ENCODE measurements around the gene UBE3A.

The UBE3A gene

GRCh38 chr15:25402342-25402741, 36.5 kb downstream of the UBE3A start:
- no peak for DNase-seq

DNA sequence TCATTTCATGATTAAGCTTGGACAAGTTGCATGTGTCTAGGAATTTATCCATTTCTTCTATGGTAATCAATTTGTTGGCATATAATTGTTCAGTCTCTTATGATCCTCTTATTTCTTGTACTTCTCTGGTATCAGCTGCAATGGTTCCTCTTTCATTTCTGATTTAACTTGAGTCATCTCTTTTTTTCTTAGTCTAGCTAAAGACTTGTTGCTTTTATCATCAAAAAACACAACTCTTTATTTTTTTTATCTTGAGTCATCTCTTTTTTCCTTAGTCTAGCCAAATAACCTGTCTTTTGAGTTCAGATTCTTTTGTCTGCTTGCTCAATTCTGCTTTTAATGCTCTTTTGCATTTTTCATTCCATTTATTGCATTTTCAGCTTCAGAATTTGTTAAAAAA, 37.3 kb downstream of the UBE3A start:
- DNase-seq: no peak

DNA sequence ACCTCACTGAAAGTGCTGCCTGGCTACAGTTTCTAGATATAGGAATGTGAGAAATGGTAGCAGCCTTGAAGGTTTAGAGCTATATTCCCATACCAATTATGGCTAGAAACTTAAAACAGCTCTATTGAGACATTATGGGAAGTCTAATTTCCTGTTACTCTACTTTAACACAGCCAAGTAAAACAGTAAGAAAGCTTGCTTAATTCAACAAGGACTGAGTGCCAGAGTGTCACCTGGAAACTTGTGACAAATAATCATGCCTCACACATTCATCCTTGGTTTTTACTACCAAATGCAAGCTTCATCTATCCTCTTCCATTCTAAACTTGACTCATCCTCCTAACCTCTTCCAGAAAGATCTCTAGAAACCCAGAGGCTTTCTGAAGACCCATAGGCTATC, 41.7 kb downstream of the UBE3A start:
- DNase-seq: no peak

DNA sequence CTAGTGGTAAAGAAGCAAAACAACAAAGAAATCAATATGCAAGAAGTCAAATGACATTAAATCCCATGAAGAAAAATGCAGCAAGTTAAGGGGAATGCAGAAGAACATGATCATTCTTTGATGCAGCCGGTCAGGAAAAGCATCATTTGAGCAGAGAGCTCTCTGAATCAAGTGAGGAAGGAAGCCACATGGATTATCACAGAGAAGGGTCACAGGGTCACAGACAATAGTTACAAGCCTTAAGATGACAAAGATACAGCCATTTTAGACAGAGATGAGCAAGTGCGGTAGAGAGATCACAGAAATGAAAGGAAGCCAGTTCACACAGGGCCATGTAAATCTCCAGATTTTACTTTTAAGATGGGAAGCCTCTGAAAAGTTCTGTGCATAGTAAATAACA, 43.9 kb downstream of the UBE3A start:
- no peak for DNase-seq

DNA sequence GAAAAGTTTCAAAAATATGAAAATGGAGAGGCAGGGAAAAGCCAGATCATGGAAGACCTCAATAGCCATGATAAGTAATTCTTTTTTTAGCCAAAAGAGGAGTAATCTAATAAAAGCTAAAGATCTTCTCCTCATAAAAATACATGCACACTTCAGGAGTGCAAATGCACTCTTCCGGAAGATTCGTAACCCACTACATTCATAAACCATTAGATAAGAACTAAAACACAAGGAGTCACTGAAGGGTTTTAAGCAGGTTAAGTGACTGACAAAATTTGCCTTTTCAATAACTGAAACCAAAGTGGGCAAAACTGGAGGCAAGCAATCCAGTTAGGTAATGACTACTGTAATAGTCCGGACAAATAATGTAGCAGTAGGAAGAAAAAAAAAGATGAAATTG, 46.0 kb downstream of the UBE3A start:
- DNase-seq: no peak

DNA sequence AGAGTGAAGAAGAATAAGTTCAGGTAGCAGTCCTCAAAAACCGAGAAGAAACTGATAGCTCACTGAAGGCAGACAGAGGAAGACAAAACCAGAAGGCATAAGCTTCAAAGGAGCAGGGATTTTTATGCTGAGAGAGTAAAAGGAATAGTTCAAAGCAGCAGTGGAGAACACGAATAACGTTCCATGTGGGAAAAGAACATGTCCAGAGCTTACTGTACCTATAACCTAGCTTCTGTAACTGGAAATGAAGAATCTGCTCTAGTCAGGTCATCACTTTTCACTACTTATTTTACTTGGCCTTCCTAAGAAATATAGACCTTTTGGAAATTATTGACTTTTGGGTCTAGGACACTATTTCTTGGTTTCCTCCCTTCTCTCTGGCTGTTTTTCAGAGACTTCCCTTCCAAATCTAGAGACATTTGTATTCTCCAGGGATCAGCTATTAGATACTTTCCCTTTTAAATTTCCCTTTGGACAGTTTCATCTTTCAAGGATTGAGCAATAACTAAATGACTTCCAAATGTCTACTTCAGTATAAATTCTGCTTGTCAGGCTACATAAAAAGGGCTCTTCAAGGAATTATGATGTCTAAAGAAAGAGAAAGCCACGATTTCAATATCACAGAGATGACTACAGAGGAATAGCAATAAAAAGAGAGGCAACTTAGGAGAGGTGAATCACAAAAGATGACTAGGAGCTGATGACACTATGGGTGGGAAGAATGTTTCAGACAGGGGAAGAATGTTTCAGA, 46.7 kb downstream of the UBE3A start:
- DNase-seq: no peak

DNA sequence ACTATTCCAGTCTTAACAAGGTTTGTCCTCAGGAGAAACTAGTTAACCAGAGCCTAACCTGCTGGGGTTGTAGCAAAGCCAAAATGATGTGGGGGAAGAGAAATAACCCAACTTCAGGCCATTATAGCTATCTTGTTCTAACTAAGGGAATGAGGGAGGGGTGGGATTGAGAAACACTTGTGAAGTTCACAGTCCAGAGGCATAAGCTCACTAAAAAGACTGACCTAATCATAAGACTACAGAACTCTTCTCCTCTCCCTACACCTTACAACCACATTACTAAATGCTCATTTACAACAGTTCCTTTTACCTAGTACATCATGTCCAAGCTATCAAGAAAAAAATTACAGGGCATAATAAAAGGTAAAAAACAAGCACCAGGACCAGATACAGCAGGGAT, 52.8 kb downstream of the UBE3A start:
- no peak for DNase-seq

DNA sequence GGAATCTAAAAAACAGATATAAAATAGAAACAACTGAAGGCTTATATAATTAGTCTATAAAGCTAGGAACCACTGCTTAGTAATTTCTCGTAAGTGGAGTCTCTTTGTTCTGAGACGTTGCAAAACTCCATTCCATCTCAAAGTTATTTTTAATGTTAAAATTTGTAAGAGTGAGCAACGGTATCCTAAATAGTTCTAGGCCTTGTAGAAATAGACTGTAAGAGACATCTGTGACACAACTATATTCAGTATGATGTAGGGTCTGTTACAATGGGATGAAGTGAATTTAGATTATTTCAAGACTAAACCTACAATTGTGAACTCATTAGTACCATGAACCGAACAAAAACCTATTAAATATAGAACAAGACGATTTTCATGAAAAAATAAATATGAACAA, 57.2 kb downstream of the UBE3A start:
- DNase-seq: no peak

DNA sequence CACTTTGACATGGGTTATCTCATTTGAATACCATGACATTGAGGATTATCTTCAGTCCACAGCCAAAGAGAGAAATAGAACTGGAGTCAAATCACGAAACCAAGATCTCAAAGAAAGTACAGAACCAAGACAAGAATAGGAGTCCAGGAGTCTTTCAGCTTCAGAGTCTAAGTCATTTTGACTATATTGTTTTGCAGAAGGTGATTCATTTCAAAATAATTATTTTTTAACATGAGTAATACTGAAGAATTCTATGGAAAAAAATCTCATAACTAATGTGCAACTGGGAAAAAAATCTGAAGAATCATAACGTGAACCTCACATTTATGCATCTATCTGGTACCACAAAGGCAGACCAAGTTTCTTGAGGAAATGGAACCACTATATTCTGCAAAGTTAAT, 60.3 kb downstream of the UBE3A start:
- no peak for DNase-seq

DNA sequence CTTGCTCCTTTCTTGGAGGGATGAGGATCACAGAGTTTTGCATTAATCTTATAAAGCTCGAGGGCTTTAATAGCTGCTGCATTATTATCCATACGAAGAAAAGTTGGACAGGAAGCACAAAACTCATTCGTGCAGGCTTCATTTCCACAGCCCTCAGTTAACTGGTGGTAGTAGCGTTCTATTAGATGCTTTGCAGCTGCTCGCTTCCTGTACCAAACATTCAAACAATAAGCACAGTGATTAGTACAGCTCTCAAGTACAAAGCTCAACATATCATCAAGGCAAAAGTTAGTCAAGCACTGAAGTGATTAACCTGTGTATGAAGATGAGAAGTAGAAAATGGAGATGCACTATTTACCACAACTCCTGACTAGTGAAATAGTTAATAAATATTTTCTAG, 63.3 kb downstream of the UBE3A start:
- no peak for DNase-seq

DNA sequence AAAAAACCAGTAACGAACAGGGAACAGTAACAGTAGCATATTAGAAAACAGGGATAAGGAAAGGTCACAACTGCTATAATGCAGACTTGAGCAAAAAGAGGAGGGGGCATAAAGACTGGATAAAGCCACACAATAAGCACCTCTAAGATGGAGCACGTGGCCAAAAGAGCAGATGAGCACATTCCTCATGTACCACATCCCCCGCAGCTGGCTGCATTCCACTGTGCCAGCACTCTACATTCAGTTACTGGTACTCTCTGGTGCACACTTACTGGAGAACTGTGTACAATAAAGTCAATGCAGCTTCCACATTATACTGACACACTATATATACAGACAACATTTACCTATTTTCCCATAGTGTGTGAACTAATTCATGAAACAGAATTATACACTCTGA, 64.7 kb downstream of the UBE3A start:
- DNase-seq: no peak

DNA sequence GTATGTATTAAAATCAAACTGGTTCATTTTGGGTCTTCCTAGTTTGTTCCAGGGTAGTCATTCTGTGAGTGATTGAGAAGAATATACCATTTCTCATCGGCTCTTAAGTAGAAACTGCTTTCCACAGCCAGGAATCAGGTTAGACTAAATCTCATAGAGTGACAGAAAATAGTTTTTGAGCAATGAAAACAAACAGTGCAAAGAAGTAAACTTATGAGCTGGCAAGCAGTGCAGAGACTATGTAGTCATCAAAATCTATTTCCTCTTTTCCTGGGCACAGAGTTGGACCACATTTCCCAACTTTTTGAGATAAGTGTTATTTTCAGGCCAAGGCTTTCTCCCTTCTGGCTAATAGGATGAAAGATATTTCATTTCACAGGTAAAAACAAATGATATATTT, 66.5 kb downstream of the UBE3A start:
- DNase-seq: no peak

GRCh38 chr15:25368850-25369249, 70.0 kb downstream of the UBE3A start:
- no peak for DNase-seq

DNA sequence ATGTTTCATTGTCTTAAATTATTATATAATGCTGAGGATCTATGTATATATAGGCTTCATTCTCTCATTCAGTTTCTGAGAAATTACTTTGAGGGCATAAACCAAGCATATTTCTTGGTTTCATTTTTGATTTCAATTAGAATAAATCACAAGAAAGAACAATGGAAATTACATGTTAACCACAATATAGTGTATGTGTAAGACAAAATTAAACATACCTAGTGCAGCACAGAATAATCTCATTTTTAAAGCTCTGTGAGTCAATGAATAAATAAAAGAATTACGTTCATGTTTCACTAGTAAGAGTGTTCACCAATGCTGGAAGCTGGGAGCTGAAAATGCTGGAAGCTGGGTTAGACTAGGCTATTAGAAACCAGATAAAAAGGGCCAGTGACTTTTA, 72.8 kb downstream of the UBE3A start:
- no peak for DNase-seq

DNA sequence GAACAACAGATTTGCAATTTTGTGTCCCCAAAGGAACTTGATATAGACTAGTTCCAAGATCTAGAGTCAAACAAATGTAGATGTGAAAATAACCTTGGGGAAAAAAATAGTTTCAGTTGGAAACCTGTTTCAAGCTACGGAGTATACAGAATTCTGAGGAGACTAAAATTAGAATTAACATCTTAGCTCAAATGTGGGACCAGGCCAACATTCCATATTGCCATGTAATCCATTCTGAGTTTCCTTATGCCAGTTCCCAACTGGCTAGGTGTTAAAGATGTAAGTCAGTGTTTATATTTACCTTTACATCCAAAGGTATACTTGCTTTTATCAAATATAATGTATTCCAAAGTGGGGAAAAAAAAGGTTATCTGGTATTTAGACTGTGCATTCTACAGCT, 76.3 kb downstream of the UBE3A start:
- DNase-seq: no peak

DNA sequence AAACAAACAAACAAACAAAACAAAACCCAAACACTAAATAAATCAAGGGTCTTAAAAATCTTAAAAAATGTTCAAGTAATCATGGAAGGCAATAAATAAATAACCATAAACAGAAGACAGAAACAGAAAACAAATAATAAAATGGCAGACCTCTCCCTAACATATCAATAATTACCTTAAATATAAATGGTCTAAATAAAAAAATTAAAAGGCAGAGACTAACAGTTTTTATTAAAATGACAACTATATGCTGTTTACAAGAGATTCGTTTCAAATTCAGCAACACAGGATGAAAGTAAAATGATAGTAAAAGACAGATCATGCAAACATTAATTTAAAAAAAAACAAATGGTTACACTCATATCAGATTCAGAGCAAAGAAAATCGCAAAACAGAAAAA, 91.1 kb downstream of the UBE3A start:
- no peak for DNase-seq

DNA sequence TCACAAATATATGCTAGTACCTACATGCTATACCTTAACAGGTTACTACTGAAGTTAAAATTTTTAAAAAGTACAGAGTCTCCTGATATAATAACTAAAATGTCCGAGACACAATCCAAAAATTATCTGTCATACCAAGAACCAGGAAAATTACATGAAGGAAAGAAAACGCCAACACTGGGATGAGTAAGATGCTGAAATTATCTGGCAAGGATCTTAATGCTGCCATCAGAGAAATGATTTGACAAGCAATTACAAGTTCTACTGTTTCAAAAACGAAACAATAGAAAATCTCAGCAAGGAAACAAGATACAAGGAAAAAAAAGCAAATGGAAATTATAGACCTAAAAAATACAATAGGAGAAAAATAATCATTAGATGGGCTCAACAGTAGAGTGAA, 92.5 kb downstream of the UBE3A start:
- no peak for DNase-seq

- no peak for DNase-seq
Measured at GRCh38 chr15:25345943-25346342, 92.9 kb downstream of the UBE3A start.

DNA sequence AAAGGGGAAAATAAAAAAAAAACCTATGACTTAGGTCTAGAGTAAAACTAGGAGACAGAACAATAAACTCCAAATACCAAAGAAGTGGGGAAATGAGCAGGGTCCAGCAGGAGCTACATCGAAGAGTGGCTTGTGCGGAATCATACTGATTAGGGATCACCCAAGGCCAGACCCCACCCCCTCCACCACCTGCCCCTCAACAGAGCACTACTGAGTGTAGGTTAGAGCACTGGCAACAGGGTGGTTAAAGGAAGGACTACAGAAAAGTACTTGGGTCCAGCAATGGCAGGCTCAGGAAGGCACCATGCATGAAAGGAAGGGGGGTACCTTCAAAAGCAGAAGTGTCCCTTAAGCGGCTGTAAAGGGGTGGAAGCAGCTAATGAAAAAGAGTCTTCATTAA, 96.2 kb downstream of the UBE3A start:
- DNase-seq: no peak

- DNase-seq: no peak
Measured at GRCh38 chr15:25339431-25339830, 99.4 kb downstream of the UBE3A start.

GRCh38 chr15:25335279-25335678, 103.5 kb downstream of the UBE3A start:
- no peak for DNase-seq

GRCh38 chr15:25333049-25333448, 105.8 kb downstream of the UBE3A start:
- no peak for DNase-seq

DNA sequence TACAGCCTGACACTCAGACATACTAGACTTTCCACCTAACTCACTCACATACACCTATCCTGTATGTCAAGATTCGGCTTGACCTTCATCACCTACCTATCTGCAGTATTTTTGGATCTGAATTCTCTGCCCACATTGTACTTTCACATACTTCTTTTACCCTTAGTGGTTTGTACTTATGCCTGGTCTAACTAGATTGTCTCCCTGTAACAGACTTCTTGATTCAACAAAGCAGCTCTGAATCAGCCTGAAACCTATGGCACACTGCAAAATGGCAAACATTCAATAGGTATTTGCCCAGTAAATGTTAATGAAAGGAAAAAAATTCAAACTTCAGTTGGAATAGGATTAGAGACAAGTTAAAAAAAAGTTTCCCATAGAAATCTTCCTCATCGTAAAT, 106.5 kb downstream of the UBE3A start:
- no peak for DNase-seq

DNA sequence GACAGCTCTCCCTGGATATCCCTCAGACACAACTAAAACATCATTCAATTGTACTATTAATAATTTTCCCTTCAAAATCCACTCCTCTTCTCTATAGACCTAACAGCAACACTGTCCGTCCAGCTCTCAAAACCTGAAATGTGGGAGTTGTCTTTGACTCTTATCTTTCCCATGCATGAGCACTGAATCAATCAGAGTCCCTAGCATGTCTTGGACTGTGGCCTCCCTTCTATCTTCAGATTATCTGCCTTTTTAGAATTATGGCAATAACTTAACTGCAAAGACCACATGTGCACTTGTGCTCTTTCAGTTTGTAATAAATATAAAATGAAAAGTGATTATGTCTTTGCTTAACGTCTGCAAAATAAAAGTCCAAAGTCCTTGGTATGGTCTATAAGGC, 107.0 kb downstream of the UBE3A start:
- DNase-seq: no peak

- DNase-seq: no peak
Measured at GRCh38 chr15:25331404-25331803, 107.4 kb downstream of the UBE3A start.

DNA sequence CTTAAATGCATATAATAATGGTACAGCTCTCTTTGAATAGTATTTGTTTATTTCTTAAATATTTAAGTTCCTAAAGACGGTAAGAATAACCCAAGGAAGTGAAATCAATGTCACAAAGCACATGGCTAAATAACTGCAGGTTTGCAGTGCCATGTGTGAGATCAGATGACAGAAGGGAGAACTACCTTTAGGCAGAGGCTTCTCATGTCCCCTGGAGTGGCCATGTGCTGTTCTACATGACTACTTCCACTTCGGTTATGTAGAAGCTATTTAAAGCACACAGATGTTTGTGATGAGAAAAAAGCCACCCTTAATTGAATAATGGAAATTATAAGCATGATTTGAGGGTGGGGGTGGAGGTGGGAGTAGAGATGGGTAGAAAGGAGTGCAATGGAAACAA, 109.1 kb downstream of the UBE3A start:
- no peak for DNase-seq
